H9 (cell line): ENCODE measurements around the gene OR7D2. TPM values are rescaled to one million over a fixed set of nuclear protein-coding genes. Genes with fewer than 3 reads are reported as not detected.

Experiments
- DNase-seq: peaks from one replicate; pipeline ENCODE4 v3.0.0-alpha.2; 2017
- H2AFZ ChIP-seq: one replicate; pipeline ENCODE4 v1.6.1; 2013; ENCODE audit warnings: mild to moderate bottlenecking, low read length, control low read depth, moderate library complexity
- H2AK5ac ChIP-seq: 2 replicates; pipeline ENCODE4 v1.6.1; 2013; ENCODE audit warnings: low read length, control low read depth, mixed read lengths; ENCODE audit not compliant: insufficient read length
- H2BK120ac ChIP-seq: one replicate; pipeline ENCODE4 v1.6.1; 2013; ENCODE audit warnings: low read depth, mild to moderate bottlenecking, low read length, control low read depth, inconsistent platforms; ENCODE audit not compliant: poor library complexity, severe bottlenecking
- H2BK12ac ChIP-seq: 2 replicates; pipeline ENCODE4 v1.6.1; 2013; ENCODE audit warnings: low read length, control low read depth, mixed read lengths, low read depth; ENCODE audit not compliant: insufficient read length
- H2BK15ac ChIP-seq: 2 replicates; pipeline ENCODE4 v1.6.1; 2013; ENCODE audit warnings: low read depth, low read length, control low read depth
- H2BK20ac ChIP-seq: one replicate; pipeline ENCODE4 v1.6.1; 2013; ENCODE audit warnings: low read depth, mild to moderate bottlenecking, low read length, control low read depth, inconsistent platforms; ENCODE audit not compliant: poor library complexity, severe bottlenecking
- H2BK5ac ChIP-seq: 2 replicates; pipeline ENCODE4 v1.6.1; 2013; ENCODE audit warnings: low read length, control low read depth, mixed read lengths; ENCODE audit not compliant: insufficient read length
- H3K14ac ChIP-seq: 2 replicates; pipeline ENCODE4 v1.6.1; 2013; ENCODE audit warnings: low read length, control low read depth; ENCODE audit not compliant: insufficient read depth
- H3K18ac ChIP-seq: 2 replicates; pipeline ENCODE4 v1.6.1; 2013; ENCODE audit warnings: low read depth, mild to moderate bottlenecking, mixed read lengths, low read length, control low read depth; ENCODE audit not compliant: insufficient read length
- H3K23ac ChIP-seq: 2 replicates; pipeline ENCODE4 v1.6.1; 2013; ENCODE audit warnings: low read length, control low read depth, mixed read lengths, low read depth; ENCODE audit not compliant: insufficient read length
- H3K23me2 ChIP-seq: 2 replicates; pipeline ENCODE4 v1.6.1; 2013; ENCODE audit warnings: low read depth, mild to moderate bottlenecking, mixed read lengths, low read length, control low read depth; ENCODE audit not compliant: insufficient read length, poor library complexity, severe bottlenecking
- H3K27ac ChIP-seq: 2 replicates; pipeline ENCODE4 v1.5.1; 2013; ENCODE audit warnings: low read length, control low read depth, mixed read lengths, low read depth; ENCODE audit not compliant: insufficient read length
- H3K27me3 ChIP-seq: 2 replicates; pipeline ENCODE4 v1.6.1; 2013; ENCODE audit warnings: low read length, control low read depth, inconsistent platforms; ENCODE audit not compliant: insufficient read depth
- H3K4ac ChIP-seq: 2 replicates; pipeline ENCODE4 v1.6.1; 2013; ENCODE audit warnings: low read depth, mild to moderate bottlenecking, control low read depth, inconsistent platforms, low read length, moderate library complexity
- H3K4me1 ChIP-seq: 2 replicates; pipeline ENCODE4 v1.6.1; 2013; ENCODE audit warnings: low read length, control low read depth, inconsistent platforms; ENCODE audit not compliant: insufficient read depth
- H3K4me2 ChIP-seq: 2 replicates; pipeline ENCODE4 v1.6.1; 2013; ENCODE audit warnings: low read length, control low read depth, mixed read lengths; ENCODE audit not compliant: insufficient read length, insufficient read depth
- H3K56ac ChIP-seq: 2 replicates; pipeline ENCODE4 v1.6.1; 2013; ENCODE audit warnings: low read depth, mild to moderate bottlenecking, mixed read lengths, low read length, control low read depth; ENCODE audit not compliant: insufficient read length
- H3K79me1 ChIP-seq: 2 replicates; pipeline ENCODE4 v1.6.1; 2013; ENCODE audit warnings: low read depth, mild to moderate bottlenecking, moderate library complexity, low read length, control low read depth, inconsistent platforms; ENCODE audit not compliant: insufficient read depth, poor library complexity, severe bottlenecking
- H3K79me2 ChIP-seq: 2 replicates; pipeline ENCODE4 v1.6.1; 2013; ENCODE audit warnings: low read length, control low read depth, inconsistent platforms; ENCODE audit not compliant: insufficient read depth
- H3K9ac ChIP-seq: 2 replicates; pipeline ENCODE4 v1.6.1; 2013; ENCODE audit warnings: low read length, control low read depth, mixed read lengths; ENCODE audit not compliant: insufficient read length; ENCODE audit errors: extremely low read depth
- H3K9me3 ChIP-seq: one replicate; pipeline ENCODE4 v1.6.1; 2013; ENCODE audit warnings: low read depth, low read length, inconsistent platforms; ENCODE audit not compliant: control insufficient read depth
- H3T11ph ChIP-seq: one replicate; pipeline ENCODE4 v1.6.1; 2013; ENCODE audit warnings: mild to moderate bottlenecking, low read length, control low read depth, inconsistent platforms
- H4K20me1 ChIP-seq: one replicate; pipeline ENCODE4 v1.6.1; 2013; ENCODE audit not compliant: control insufficient read depth, insufficient read length, insufficient read depth
- H4K5ac ChIP-seq: 2 replicates; pipeline ENCODE4 v1.6.1; 2013; ENCODE audit warnings: low read depth, mild to moderate bottlenecking, mixed read lengths, low read length, control low read depth; ENCODE audit not compliant: insufficient read length
- H4K8ac ChIP-seq: replicated peaks from 2 replicates; pipeline ENCODE4 v1.6.1; 2013; ENCODE audit warnings: low read length, control low read depth, mixed read lengths, low read depth; ENCODE audit not compliant: insufficient read length
- H4K91ac ChIP-seq: 2 replicates; pipeline ENCODE4 v1.6.1; 2013; ENCODE audit warnings: low read depth, mild to moderate bottlenecking, moderate library complexity, mixed read lengths, low read length, control low read depth; ENCODE audit not compliant: insufficient read length
- H3K27ac Mint-ChIP-seq, 3 experiments: 2 replicates in 2 of 3; 3 replicates in 1 of 3; pipeline ENCODE4 v1.8.0; 2020 to 2021; ENCODE audit warnings: mixed read lengths in 3 of 3, mild to moderate bottlenecking in 1 of 3, moderate library complexity in 1 of 3
- H3K27me3 Mint-ChIP-seq: 2 replicates; pipeline ENCODE4 v1.8.0; 2021; ENCODE audit warnings: low read depth, mild to moderate bottlenecking, moderate library complexity, mixed read lengths
- H3K36me3 Mint-ChIP-seq, 3 experiments: 2 replicates in 2 of 3; 3 replicates in 1 of 3; pipeline ENCODE4 v1.8.0; 2020 to 2021; ENCODE audit warnings: low read depth in 3 of 3, mixed read lengths in 3 of 3; ENCODE audit not compliant: insufficient read depth in 1 of 3
- H3K4me1 Mint-ChIP-seq, 2 experiments: 2 replicates each; pipeline ENCODE4 v1.8.0; 2020; ENCODE audit warnings: mixed read lengths in 2 of 2
- H3K4me3 Mint-ChIP-seq, 2 experiments: 2 replicates in 1 of 2; 3 replicates in 1 of 2; pipeline ENCODE4 v1.8.0; 2020 to 2021; ENCODE audit warnings: mild to moderate bottlenecking in 2 of 2, mixed read lengths in 2 of 2, moderate library complexity in 1 of 2
- H3K9me3 Mint-ChIP-seq, 2 experiments: 2 replicates in 1 of 2; 3 replicates in 1 of 2; pipeline ENCODE4 v1.8.0; 2020; ENCODE audit warnings: mild to moderate bottlenecking in 2 of 2, mixed read lengths in 2 of 2, moderate library complexity in 1 of 2
- CTCF ChIP-seq: fragments of 200-600 bp; sonication (generic); conservative IDR thresholded peaks from 3 replicates; pipeline ENCODE4 v1.8.0; 2021; ENCODE audit warnings: antibody characterized with exemption, mild to moderate bottlenecking
- whole genome bisulfite sequencing: extraction: QIAGEN DNeasy Blood & Tissue Kit; methylation state at CpG from one replicate; pipeline ENCODE4 v1.1.7; 2013; ENCODE audit warnings: missing lambda C conversion rate, low lambda C conversion rate, mixed read lengths; ENCODE audit not compliant: insufficient read length; ENCODE audit errors: extremely low coverage; 5-methylcytosine and 5-hydroxymethylcytosine counted together
- total RNA-seq: library from RNA; stranded (reverse); gene quantifications from 2 replicates; pipeline ENCODE4 v1.2.1, GENCODE V29; 2021

The OR7D2 gene
- total RNA-seq, 1 experiment from 2014 or later: 0.31 TPM

GRCh38 chr19:9187191-9187590 lies 8.4 kb downstream of the OR7D2 start:
- Histone ChIP-seq H3K4ac (no peak overlapping the region), H3K4me2 (no peak overlapping the region), H3K27me3 (no peaks in the 10 kb centered on the region), H2AK5ac (no peak overlapping the region), H2BK12ac (no peak overlapping the region), H2BK120ac (no peak overlapping the region), H3K9ac (no peak overlapping the region), H3K9me3 (no peaks in the 10 kb centered on the region), H3K79me2 (no peaks in the 10 kb centered on the region), H3K18ac (no peak overlapping the region), H2AFZ (no peak overlapping the region), H2BK15ac (no peak overlapping the region), H4K20me1 (no peaks in the 10 kb centered on the region), H3K27ac (no peak overlapping the region), H3K14ac (no peak overlapping the region), H2BK5ac (no peak overlapping the region), H3K4me1 (no peaks in the 10 kb centered on the region; the same call in 1 of the 2 replicates), H3K56ac (no peak overlapping the region), H4K5ac (no peak overlapping the region), H3K23ac (no peak overlapping the region), H4K91ac (no peak overlapping the region), H2BK20ac (no peak overlapping the region), H3K79me1 (no peaks in the 10 kb centered on the region), H3K23me2 (no peaks in the 10 kb centered on the region), H4K8ac (no peak overlapping the region), H3T11ph (no peak overlapping the region)
- DNase-seq: no peak
- Mint-ChIP-seq H3K4me1 (peaks cover 13 to 14% of the 10 kb centered on the region in 2 experiments), H3K36me3 (peaks cover 13 to 17% (median 14%) of the 10 kb centered on the region in 3 experiments), H3K27me3 (peaks cover 6% of the 10 kb centered on the region), H3K27ac (no peak overlapping the region), H3K9me3 (peaks cover 60 to 61% of the 10 kb centered on the region in 2 experiments), H3K4me3 (no peak overlapping the region)
- no CpG with 5 or more reads among the region's 6 CpGs for WGBS
- no peak for TF ChIP-seq CTCF
